GM19455 (cell line): ENCODE results near the gene TEDC2.
"Not testable (repeated sequence)": the region's sequence is repeated elsewhere in the genome, so short reads cannot be mapped to it uniquely, and the experiment has no call there.

Experiments
- ATAC-seq: cut with Tn5 transposase; IDR thresholded peaks from one replicate; pipeline ENCODE4 v1.9.1; 2021; ENCODE audit not compliant: unreplicated experiment

TEDC2 gene

GRCh38 chr16:2437032-2437790, 22.7 kb upstream of the TEDC2 start:
- no peak for ATAC-seq

GRCh38 chr16:2438121-2438520, 21.8 kb upstream of the TEDC2 start:
- ATAC-seq: no peak

- no peak for ATAC-seq
Measured at GRCh38 chr16:2439598-2439997, 20.3 kb upstream of the TEDC2 start.

DNA sequence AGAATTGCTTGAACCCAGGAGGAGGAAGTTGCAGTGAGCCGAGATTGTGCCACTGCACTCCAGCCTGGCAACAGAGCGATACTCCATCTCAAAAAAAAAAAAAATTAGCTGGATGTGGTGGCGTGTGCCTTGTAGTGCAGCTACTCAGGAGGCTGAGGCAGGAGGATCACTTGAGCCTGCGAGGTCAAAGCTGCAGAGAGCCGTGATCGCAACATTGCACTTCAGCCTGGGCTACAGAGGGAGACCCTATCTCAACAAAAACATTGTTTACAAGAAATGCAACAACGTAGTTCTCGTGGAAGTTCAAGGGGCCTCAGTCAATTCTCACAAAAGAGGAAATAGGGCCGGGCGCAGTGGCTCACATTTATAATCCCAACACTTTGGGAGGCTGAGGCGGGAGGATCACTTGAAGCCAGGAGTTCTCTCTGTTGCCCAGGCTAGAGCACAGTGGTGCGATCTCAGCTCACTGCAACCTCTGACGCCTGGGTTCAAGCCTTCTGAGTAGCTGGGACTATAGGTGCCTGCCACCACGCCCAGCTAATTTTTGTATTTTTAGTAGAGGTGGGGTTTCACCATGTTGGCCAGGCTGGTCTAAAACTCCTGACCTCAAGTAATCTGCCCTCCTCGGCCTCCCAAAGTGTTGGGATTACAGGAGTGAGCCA, 18.6 kb upstream of the TEDC2 start:
- ATAC-seq: not testable (repeated sequence)

- no peak for ATAC-seq
Measured at GRCh38 chr16:2443555-2443954, 16.4 kb upstream of the TEDC2 start.

DNA sequence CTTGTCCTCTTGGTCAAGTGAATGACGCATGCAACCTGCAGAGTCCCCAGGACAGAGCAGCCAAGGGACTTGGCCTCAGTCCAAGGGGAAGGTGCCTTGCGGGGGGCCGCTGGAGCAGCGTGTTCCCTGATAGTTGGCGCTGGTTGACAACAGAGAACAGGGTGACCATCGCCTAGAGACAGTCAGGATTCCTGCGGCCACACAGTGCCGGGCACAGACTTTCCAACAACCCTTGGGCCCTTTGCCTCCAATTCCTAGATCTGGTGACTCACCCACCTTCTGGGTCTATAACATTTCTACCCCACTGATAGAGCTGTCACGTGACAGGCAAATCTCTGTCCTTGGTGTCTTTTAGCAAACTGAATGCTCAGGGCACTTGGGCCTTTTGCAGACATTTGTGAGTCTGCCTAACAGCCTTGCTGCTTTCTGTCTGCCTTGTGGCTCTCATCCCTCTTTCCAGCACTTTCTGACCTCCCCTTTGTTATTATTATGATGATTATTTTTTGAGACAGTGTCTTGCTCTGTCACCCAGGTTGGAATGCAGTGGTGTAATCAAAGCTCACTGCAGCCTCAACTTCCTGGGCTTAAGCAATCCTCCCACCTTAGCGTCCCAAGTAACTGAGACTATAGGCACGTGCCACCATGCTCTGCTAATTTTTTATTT, 11.9 kb upstream of the TEDC2 start:
- no peak for ATAC-seq

GRCh38 chr16:2449118-2449517, 10.8 kb upstream of the TEDC2 start:
- ATAC-seq: no peak

- no peak for ATAC-seq
Measured at GRCh38 chr16:2450535-2450934, 9.4 kb upstream of the TEDC2 start.

- no peak for ATAC-seq
Measured at GRCh38 chr16:2450975-2451381, 8.9 kb upstream of the TEDC2 start.

DNA sequence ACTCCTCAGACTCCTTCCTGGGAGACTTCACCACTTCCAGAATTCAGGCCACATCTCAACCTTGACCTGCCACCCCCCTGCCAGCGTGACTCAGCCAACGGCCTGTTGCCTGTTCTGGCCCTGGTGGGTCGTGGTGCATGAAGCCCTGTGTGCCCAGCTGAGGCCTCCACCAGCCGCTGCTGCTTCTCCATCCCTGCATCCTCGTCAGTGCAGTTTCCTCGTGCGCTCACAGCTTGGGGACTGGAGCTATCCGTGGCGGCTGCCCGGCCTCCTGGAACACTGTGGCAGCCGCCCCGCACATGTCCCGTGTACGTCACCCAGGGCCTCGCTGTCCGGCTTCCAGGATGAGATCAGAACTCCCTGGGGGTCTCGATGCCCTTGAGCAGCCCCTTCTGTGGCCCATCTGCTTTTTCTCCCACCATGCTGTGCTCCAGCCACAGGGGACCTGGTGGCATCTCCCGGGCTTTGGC, 8.0 kb upstream of the TEDC2 start:
- no peak for ATAC-seq

GRCh38 chr16:2452650-2453049, 7.3 kb upstream of the TEDC2 start:
- ATAC-seq: no peak

DNA sequence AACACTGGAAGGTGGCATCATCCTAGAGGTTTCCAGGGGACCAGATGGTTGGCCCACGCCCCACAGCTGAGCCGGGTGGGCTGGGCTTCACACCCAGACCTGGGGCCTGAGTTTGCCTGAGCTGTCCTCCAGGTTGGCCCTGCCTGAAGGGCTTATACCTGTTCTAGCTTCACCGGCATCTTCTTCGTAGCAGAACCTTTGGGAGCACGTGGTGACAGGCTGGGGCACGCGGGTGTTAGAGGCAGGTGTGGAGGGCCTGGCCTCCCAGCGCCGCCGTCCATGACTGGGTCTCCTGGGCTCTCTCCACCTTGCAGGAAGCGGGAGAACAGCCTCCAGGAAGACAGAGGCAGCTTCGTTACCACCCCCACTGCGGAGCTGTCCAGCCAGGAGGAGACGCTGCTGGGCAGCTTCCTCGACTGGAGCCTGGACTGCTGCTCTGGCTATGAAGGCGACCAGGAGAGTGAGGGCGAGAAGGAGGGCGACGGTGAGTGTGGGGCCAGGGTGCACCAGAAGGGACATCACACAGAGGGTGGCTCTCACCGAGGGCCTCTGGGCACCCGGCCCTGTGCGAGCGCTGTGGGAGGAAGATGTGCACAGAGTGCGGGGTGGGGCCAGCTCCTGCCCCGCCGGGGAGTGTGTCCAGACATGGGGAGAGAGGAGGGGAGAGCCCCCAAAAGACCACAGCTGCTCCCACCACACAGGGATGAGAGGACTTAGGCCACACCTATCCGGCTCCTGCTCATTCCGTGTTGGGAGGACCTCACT, 4.6 kb upstream of the TEDC2 start:
- no peak for ATAC-seq

GRCh38 chr16:2456551-2457153, 3.3 kb upstream of the TEDC2 start:
- no peak for ATAC-seq

DNA sequence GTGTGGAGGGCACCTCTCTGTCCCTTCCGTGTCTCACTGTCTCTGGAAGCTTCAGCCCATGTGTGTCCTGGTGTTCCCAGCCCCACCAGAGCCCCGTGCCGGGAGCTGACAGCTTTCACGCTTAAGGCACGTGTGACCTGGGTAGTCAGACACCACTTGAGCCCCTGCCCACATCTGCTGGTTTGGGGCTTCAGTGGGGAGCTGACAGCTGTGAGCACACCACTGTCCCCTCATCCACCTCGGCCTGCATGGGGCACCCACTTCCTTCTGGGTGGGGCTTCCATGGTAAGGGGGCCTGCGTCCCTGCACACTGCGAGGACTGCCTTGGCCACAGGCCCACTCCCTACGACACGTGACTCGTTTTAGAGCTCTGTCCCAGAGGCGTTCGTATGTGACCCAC, 2.6 kb upstream of the TEDC2 start:
- ATAC-seq: no peak

- no peak for ATAC-seq
Measured at GRCh38 chr16:2457946-2458345, 2.0 kb upstream of the TEDC2 start.

DNA sequence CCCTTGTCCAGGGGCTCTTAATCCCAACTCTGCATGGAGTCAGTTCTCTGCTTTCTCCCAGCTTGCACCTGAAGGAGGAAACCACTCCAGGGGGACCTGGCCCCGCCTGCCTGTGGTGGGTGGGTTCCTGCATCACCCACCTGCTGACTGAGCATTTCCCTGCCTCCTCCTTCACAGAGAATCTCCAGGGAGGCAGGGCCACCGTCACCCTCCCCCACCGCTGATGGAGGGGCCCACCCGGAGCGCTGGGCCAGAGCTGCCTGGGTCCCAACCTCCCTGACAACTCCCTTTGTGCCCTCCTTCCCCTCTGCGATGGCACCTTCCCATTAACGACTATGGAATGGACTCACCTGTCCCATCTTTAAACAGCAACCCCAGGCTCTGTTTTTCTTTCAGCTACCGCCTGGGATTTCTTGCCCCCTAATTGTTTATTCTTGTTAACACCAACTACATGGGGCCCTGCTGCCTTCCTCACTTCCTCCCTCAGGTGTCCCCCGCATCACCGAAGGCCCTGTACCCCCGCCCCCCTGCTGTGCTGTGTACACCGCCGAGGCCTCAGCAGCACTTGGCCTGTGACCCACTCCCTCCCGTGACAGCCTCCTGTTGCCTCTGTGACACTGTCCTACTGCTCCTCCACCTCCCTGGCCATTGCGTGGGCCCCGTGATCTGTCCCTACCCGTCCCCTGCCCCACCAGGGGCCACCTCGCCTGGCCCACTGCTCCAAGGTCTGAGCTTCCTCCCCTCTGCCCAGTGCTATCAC, 842 bp upstream of the TEDC2 start:
- no peak for ATAC-seq

DNA sequence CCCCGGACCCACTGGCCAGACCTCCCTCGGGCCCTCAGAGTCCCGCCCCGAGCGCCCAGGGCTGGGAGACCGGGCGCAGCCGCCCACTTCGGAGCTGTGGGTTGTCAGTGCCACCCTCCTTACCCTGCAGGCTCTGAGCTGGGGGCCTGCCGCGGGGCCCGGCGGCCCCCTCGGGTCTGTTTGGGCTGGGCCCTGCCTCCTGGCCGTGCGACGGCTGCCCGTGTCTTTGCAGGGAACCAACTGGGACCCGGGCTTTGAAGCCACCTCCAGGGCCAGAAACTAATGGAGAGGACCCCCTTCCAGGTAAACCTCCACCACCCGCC, 443 bp downstream of the TEDC2 start:
- no peak for ATAC-seq

DNA sequence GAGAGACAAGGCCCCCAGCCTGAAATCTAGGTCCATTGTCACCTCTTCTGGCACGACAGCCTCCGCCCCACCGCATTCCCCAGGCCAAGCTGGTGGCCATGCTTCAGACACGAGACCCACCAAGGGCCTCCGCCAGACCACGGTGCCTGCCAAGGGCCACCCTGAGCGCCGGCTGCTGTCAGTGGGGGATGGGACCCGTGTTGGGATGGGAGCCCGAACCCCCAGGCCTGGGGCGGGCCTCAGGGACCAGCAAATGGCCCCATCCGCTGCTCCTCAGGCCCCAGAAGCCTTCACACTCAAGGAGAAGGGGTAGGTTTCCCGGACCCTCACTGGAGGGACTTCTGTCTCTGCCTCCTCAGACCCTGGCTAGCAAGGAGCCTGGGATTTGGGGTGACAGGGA, 1.0 kb downstream of the TEDC2 start:
- ATAC-seq: no peak

DNA sequence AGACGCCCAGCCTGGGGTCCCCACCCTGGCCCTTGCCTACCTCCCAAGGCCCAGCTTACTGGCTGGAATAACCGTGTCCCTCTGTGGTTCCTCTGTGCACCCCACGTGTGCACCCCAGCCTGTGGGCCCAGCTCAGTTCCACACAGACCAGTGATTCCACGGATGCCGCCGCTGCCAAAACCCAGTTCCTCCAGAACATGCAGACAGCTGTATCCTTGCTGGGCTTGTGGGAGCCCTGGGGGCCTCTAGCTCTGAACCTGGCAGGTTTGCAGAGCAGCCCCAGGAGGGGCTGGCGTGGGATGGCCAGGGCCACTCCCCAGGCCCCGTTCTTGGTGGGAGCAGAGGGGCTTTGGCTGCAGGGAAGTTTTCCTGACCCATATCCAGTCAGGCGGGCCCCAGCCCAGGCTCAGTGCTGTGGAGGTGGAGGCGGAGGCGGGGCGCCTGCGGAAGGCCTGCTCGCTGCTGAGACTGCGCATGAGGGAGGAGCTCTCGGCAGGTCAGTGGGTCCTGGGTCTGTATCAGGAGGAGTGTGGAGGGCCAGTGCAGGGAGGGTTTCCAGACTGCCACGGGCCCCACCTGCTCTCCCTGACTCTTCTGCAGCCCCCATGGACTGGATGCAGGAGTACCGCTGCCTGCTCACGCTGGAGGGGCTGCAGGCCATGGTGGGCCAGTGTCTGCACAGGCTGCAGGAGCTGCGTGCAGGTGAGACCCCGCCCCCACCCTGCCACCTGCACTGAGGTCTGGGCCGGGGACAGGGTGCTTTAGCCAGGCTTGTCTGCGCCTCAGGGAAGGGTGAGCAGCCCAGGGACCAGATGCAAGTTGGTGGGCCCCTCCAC, 2.3 kb downstream of the TEDC2 start:
- ATAC-seq: no peak
